Smooth muscle cell (in vitro differentiated cells): ENCODE results near the gene PLEKHJ1. TPM values are rescaled to one million over a fixed set of nuclear protein-coding genes. Genes with fewer than 3 reads are reported as not detected.

Experiments
- DNase-seq: peaks from one replicate; lab custom pipeline; 2025; ENCODE audit not compliant: unreplicated experiment; lab: John Stamatoyannopoulos, UW
- H2AFZ ChIP-seq: fragments of 200-600 bp; sonication (generic); 2 replicates; pipeline ENCODE4 v1.6.0; 2016; ENCODE audit warnings: antibody characterized with exemption, low read depth, mild to moderate bottlenecking
- H3F3A ChIP-seq: fragments of 200-600 bp; sonication (generic); 2 replicates; pipeline ENCODE4 v1.6.0; 2017; ENCODE audit warnings: antibody characterized with exemption, low read depth
- H3K27ac ChIP-seq: fragments of 200-600 bp; sonication (generic); 2 replicates; pipeline ENCODE4 v1.5.1; 2016; ENCODE audit warnings: low read depth, mild to moderate bottlenecking
- H3K27me3 ChIP-seq: fragments of 200-600 bp; sonication (generic); 2 replicates; pipeline ENCODE4 v1.6.1; 2016; ENCODE audit warnings: low read depth, mild to moderate bottlenecking
- H3K36me3 ChIP-seq: fragments of 200-600 bp; sonication (generic); 2 replicates; pipeline ENCODE4 v1.5.1; 2016; ENCODE audit warnings: low read depth
- H3K4me1 ChIP-seq: fragments of 200-600 bp; sonication (generic); 2 replicates; pipeline ENCODE4 v1.5.1; 2016; ENCODE audit warnings: low read depth
- H3K4me2 ChIP-seq: fragments of 200-600 bp; sonication (generic); 2 replicates; pipeline ENCODE4 v1.6.0; 2016; ENCODE audit warnings: mild to moderate bottlenecking
- H3K4me3 ChIP-seq: fragments of 200-600 bp; sonication (generic); 2 replicates; pipeline ENCODE4 v1.5.1; 2016; ENCODE audit warnings: mild to moderate bottlenecking
- H3K79me2 ChIP-seq: fragments of 200-600 bp; sonication (generic); 2 replicates; pipeline ENCODE4 v1.6.0; 2016; ENCODE audit warnings: low read depth, mild to moderate bottlenecking
- H3K9ac ChIP-seq: fragments of 200-600 bp; sonication (generic); 2 replicates; pipeline ENCODE4 v1.6.0; 2016; ENCODE audit warnings: low read depth
- H3K9me3 ChIP-seq: fragments of 200-600 bp; sonication (generic); replicated peaks from 2 replicates; pipeline ENCODE4 v1.5.1; 2016; ENCODE audit warnings: low read depth
- H4K20me1 ChIP-seq: fragments of 200-600 bp; sonication (generic); 2 replicates; pipeline ENCODE4 v1.6.0; 2016; ENCODE audit warnings: low read depth
- whole genome bisulfite sequencing: methylation state at CpG from one replicate; pipeline ENCODE4 v1.1.7; 2016; ENCODE audit warnings: low lambda C conversion rate; 5-methylcytosine and 5-hydroxymethylcytosine counted together
- polyA plus RNA-seq: library from polyadenylated mRNA; unstranded; fragments of >200 nt; fragmentation: Nextera tagmentation; extraction: Ambion mirVana; gene quantifications from 2 replicates; pipeline ENCODE4 v1.2.1, GENCODE V29; 2016
- total RNA-seq: library from RNA; depleted of rRNA; stranded (reverse); fragments of >200 nt; gene quantifications from 2 replicates; pipeline ENCODE4 v1.2.3, GENCODE V29; 2014
- TF ChIP-seq, protein P1 (sequence below): fragments of 200-600 bp; sonication (generic); IDR thresholded peaks from 2 replicates; pipeline ENCODE4 v1.5.1; 2017; ENCODE audit warnings: borderline replicate concordance, mild to moderate bottlenecking, antibody characterized with exemption; ENCODE audit not compliant: insufficient read depth, poor library complexity, severe bottlenecking

PLEKHJ1 gene
- total and polyA plus RNA-seq, 2 experiments from 2014 or later = 38.6 to 76.5 TPM

DNA sequence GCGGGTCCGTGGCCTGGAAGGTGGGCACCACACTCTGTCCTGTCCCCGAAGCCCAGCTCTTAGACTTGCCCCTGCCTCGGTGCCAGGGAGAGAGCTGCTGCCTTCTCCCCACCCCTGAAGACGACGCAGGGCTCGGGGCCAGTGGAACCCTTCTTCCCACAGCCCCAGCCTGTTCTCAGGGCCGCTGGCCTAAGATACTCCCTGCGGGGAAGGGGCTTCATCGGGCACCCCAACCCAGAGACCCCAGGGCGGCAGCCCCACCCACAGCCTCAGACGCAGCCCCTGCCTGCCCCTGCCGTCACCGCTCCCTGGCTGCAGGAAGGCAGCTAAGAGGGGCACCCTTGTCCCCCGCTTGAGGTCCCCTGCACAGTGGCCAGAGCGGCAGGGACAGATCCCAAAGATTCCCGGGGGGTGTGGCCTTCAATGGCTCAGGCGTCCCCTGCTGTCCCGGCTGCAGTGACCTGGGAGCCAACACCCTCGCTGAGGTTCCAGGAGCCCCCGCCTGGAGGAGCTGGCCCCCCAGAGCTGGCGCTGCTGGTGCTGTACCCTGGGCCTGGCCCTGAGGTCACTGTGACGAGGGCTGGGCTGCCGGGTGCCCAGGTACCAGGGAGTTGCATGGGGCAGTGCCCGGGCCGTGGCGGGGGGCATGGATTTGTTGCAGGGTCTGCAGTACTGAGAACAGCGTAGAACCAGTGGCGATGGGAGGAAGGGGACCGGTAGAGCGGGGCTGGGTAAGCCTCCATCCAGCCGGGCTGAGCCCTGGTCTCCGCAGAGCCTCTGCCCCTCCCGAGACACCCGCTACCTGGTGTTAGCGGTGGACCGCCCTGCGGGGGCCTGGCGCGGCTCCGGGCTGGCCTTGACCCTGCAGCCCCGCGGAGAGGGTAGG is 14.0 kb upstream of the PLEKHJ1 start:
- Histone ChIP-seq H2AFZ (no peak overlapping the region), H3K9ac (no peak overlapping the region), H3K4me2 (no peak overlapping the region), H3K4me1 (peaks cover 7% of the 10 kb centered on the region), H3K27me3 (peaks cover 22% of the 10 kb centered on the region), H3K9me3 (no peaks in the 10 kb centered on the region), H3K36me3 (no peaks in the 10 kb centered on the region), H3F3A (no peaks in the 10 kb centered on the region), H4K20me1 (peaks cover 52% of the 10 kb centered on the region), H3K4me3 (no peak overlapping the region), H3K79me2 (no peaks in the 10 kb centered on the region), H3K27ac (no peak overlapping the region)
- WGBS = 91% methylated on average over 41 of the region's 43 CpGs
- TF ChIP-seq, protein P1, sequence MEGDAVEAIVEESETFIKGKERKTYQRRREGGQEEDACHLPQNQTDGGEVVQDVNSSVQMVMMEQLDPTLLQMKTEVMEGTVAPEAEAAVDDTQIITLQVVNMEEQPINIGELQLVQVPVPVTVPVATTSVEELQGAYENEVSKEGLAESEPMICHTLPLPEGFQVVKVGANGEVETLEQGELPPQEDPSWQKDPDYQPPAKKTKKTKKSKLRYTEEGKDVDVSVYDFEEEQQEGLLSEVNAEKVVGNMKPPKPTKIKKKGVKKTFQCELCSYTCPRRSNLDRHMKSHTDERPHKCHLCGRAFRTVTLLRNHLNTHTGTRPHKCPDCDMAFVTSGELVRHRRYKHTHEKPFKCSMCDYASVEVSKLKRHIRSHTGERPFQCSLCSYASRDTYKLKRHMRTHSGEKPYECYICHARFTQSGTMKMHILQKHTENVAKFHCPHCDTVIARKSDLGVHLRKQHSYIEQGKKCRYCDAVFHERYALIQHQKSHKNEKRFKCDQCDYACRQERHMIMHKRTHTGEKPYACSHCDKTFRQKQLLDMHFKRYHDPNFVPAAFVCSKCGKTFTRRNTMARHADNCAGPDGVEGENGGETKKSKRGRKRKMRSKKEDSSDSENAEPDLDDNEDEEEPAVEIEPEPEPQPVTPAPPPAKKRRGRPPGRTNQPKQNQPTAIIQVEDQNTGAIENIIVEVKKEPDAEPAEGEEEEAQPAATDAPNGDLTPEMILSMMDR = no peak
- DNase-seq = no peak

DNA sequence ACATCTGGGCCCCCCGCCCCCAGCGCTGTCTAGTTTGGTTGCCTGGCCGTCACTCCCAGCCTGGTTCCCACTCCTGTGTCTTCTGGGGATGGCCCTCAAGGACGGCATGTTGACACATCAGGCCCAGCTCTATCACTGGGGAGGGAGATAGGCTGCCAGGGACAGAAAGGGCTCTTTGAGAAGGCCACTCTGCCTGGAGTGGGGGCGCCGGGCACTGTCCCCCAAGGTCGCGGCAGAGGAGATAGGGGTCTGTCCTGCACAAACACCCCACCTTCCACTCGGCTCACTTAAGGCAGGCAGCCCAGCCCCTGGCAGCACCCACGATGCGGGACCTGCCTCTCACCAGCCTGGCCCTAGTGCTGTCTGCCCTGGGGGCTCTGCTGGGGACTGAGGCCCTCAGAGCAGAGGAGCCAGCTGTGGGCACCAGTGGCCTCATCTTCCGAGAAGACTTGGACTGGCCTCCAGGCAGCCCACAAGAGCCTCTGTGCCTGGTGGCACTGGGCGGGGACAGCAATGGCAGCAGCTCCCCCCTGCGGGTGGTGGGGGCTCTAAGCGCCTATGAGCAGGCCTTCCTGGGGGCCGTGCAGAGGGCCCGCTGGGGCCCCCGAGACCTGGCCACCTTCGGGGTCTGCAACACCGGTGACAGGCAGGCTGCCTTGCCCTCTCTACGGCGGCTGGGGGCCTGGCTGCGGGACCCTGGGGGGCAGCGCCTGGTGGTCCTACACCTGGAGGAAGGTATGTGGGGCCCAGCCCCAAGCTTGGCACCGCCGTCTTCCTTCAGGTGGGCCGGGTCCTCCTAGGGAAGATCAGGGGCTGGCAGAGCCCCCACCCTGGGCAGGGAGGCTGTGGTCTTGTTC is 13.1 kb upstream of the PLEKHJ1 start, which contains the start of gene AMH:
TSS of gene AMH (plus strand) at position 314 of the 857 bp plus-strand sequence. CDS start at position 324, 10 bp downstream.
- Histone ChIP-seq H3K79me2 (no peaks in the 10 kb centered on the region), H3K9ac (no peak within 1 kb of the TSS), H3K27me3 (peaks cover 22% of the 10 kb centered on the region), H3K9me3 (no peaks in the 10 kb centered on the region), H3K27ac (no peak within 1 kb of the TSS), H2AFZ (no peak within 1 kb of the TSS), H3K4me3 (no peak within 1 kb of the TSS), H3K36me3 (no peaks in the 10 kb centered on the region), H4K20me1 (peaks cover 61% of the 10 kb centered on the region), H3K4me2 (no peak within 1 kb of the TSS), H3K4me1 (peaks cover 7% of the 10 kb centered on the region), H3F3A (no peaks in the 10 kb centered on the region)
- no peak for DNase-seq
- 90% methylated on average over 27 of the region's 27 CpGs for WGBS
- TF ChIP-seq, protein P1 = no peak

DNA sequence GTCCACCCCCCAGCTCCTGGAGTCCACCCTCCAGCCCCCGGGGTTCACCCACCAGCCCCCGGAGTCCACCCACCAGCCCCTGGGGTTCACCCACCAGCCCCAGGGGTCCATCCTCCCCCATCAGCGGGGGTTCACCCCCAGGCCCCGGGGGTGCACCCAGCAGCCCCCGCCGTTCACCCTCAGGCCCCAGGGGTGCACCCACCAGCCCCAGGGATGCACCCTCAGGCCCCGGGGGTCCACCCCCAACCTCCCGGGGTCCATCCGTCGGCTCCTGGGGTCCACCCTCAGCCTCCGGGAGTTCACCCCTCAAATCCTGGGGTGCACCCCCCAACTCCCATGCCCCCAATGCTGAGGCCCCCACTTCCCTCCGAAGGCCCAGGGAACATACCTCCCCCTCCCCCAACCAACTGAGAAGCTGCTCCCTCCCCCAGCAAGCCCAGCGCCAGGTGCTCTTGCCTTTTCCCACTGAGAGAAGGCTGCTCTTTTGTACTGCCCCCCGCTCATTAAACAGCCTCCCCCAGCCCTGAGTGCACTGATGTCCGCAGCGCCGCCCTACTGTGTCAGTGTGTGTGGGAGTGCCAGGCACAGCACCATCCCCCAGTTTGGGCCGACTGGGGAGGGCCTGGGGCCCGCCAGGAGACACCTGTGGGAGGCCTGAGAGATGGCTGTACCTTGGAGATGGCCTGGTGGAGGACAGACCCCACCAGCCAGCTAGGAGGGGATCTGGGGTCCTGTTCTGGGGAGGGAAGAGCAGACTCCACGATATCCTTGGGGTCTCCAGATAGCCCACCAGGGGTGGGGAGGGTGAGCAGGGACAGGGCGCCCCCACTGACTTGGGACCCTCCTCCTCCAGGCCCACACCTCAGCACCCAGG is 12.2 kb upstream of the PLEKHJ1 start:
- WGBS = 89% methylated on average over 12 of the region's 21 CpGs
- Histone ChIP-seq H3K4me3 (no peak overlapping the region), H3K4me2 (no peak overlapping the region), H3K36me3 (no peaks in the 10 kb centered on the region), H3K27me3 (peaks cover 16% of the 10 kb centered on the region), H3K4me1 (peaks cover 7% of the 10 kb centered on the region), H3F3A (no peaks in the 10 kb centered on the region), H3K9me3 (no peaks in the 10 kb centered on the region), H4K20me1 (peaks cover 70% of the 10 kb centered on the region), H3K79me2 (peaks cover 3% of the 10 kb centered on the region), H3K27ac (no peak overlapping the region), H2AFZ (no peak overlapping the region), H3K9ac (no peak overlapping the region)
- TF ChIP-seq, protein P1 = no peak
- no peak for DNase-seq
